Liver (tissue), 9 donors: Measurements from ENCODE around the gene ATP2A1. TPM values are rescaled to one million over a fixed set of nuclear protein-coding genes. Genes with fewer than 3 reads are reported as not detected.

ENCODE experiments used
- DNase-seq: peaks from one replicate; pipeline ENCODE4 v3.0.0-alpha.2; 2017; ENCODE audit warnings: low spot score
- H3K27ac ChIP-seq, 2 donors: one replicate each; pipeline ENCODE4 v1.7.0; 2013; ENCODE audit warnings: inconsistent platforms in 2 of 2, low read length in 2 of 2, control low read depth in 1 of 2, low read depth in 1 of 2, mild to moderate bottlenecking in 1 of 2
- H3K27me3 ChIP-seq, 4 donors: one replicate each; pipeline versions ENCODE4 v1.6.1 to v1.7.0; 2013; ENCODE audit warnings: low read length in 3 of 4, inconsistent platforms in 1 of 4, mild to moderate bottlenecking in 1 of 4, moderate library complexity in 1 of 4; ENCODE audit not compliant: control insufficient read depth in 4 of 4, insufficient read depth in 4 of 4
- H3K36me3 ChIP-seq, 4 donors: one replicate each; pipeline versions ENCODE4 v1.6.1 to v1.7.0; 2013; ENCODE audit warnings: low read length in 3 of 4, mild to moderate bottlenecking in 3 of 4, low read depth in 1 of 4, moderate library complexity in 1 of 4; ENCODE audit not compliant: control insufficient read depth in 4 of 4, insufficient read depth in 3 of 4
- H3K4me1 ChIP-seq, 4 donors: one replicate each; pipeline versions ENCODE4 v1.6.1 to v1.7.0; 2013; ENCODE audit warnings: low read length in 3 of 4, mild to moderate bottlenecking in 3 of 4, moderate library complexity in 1 of 4; ENCODE audit not compliant: control insufficient read depth in 4 of 4, insufficient read depth in 4 of 4
- H3K4me3 ChIP-seq, 3 donors: one replicate each; pipeline versions ENCODE4 v1.6.1 to v1.7.0; 2013; ENCODE audit warnings: low read length in 3 of 3, control low read depth in 1 of 3, low read depth in 1 of 3, mild to moderate bottlenecking in 1 of 3
- H3K9ac ChIP-seq, 2 donors: one replicate each; pipeline ENCODE4 v1.7.0; 2013; ENCODE audit warnings: low read length in 2 of 2, mild to moderate bottlenecking in 2 of 2, moderate library complexity in 2 of 2, control low read depth in 1 of 2, low read depth in 1 of 2
- H3K9me3 ChIP-seq, 4 donors: one replicate each; pipeline versions ENCODE4 v1.6.1 to v1.7.0; 2013; ENCODE audit warnings: low read length in 3 of 4; ENCODE audit not compliant: control insufficient read depth in 4 of 4
- EGR1 ChIP-seq, 2 donors: IDR thresholded peaks; 2 replicates each; pipeline ENCODE4 v1.6.1; 2016 to 2018; ENCODE audit warnings: antibody characterized with exemption in 2 of 2, low read depth in 2 of 2
- FOXA1 ChIP-seq: IDR thresholded peaks from 2 replicates; pipeline ENCODE4 v1.6.1; 2016; ENCODE audit warnings: antibody characterized with exemption
- FOXA2 ChIP-seq: IDR thresholded peaks from 2 replicates; pipeline ENCODE4 v1.6.1; 2016; ENCODE audit warnings: antibody characterized with exemption
- GABPA ChIP-seq, 2 donors: IDR thresholded peaks in 1 of 2; conservative IDR thresholded peaks in 1 of 2; 2 replicates each; pipeline ENCODE4 v1.6.1; 2016; ENCODE audit warnings: antibody characterized with exemption in 2 of 2, mild to moderate bottlenecking in 1 of 2, moderate library complexity in 1 of 2
- HNF4A ChIP-seq, 2 donors: conservative IDR thresholded peaks; 2 replicates each; pipeline ENCODE4 v1.6.1; 2016; ENCODE audit warnings: antibody characterized with exemption in 2 of 2, mild to moderate bottlenecking in 2 of 2
- HNF4G ChIP-seq: IDR thresholded peaks from 2 replicates; pipeline ENCODE4 v1.6.1; 2016; ENCODE audit warnings: antibody characterized with exemption
- JUND ChIP-seq, 2 donors: IDR thresholded peaks; 2 replicates each; pipeline ENCODE4 v1.6.1; 2016; ENCODE audit warnings: antibody characterized with exemption in 2 of 2
- NR2F2 ChIP-seq: IDR thresholded peaks from 2 replicates; pipeline ENCODE4 v1.6.1; 2016; ENCODE audit warnings: antibody characterized with exemption
- RAD21 ChIP-seq, 2 donors: IDR thresholded peaks; 2 replicates each; pipeline ENCODE4 v1.6.1; 2016; ENCODE audit warnings: antibody characterized with exemption in 2 of 2, mild to moderate bottlenecking in 2 of 2
- RXRA ChIP-seq, 2 donors: IDR thresholded peaks; 2 replicates each; pipeline ENCODE4 v1.6.1; 2017 to 2018; ENCODE audit warnings: antibody characterized with exemption in 2 of 2, mild to moderate bottlenecking in 1 of 2
- SP1 ChIP-seq: IDR thresholded peaks from 2 replicates; pipeline ENCODE4 v1.6.1; 2018; ENCODE audit warnings: antibody characterized with exemption, mild to moderate bottlenecking
- TAF1 ChIP-seq: conservative IDR thresholded peaks from 2 replicates; pipeline ENCODE4 v1.6.1; 2016; ENCODE audit warnings: antibody characterized with exemption, mild to moderate bottlenecking
- YY1 ChIP-seq: IDR thresholded peaks from 2 replicates; pipeline ENCODE4 v1.6.1; 2016; ENCODE audit warnings: antibody characterized with exemption, mild to moderate bottlenecking
- WGBS: extraction: QIAGEN DNeasy Blood & Tissue Kit; methylation state at CpG from one replicate; pipeline ENCODE4 v1.1.7; 2013; 5-methylcytosine and 5-hydroxymethylcytosine counted together
- polyA plus RNA-seq, 2 donors: library from polyadenylated mRNA; stranded (reverse) in 1 of 2; unstranded in 1 of 2; fragments of 200-250 nt in 1 of 2; fragments of >200 nt in 1 of 2; fragmentation: Nextera tagmentation in 1 of 2; extraction: Ambion mirVana in 1 of 2; gene quantifications; one replicate each; pipeline versions ENCODE4 v1.2.1 to v1.2.3, GENCODE V29; 2013 to 2015
- total RNA-seq, 2 donors: library from RNA; depleted of rRNA; stranded (reverse); fragments of >200 nt; gene quantifications; one replicate each; pipeline ENCODE4 v1.2.3, GENCODE V29; 2014
- TF ChIP-seq, protein P1 (sequence below): IDR thresholded peaks from 2 replicates; pipeline ENCODE4 v1.6.1; 2016; ENCODE audit warnings: antibody characterized with exemption
- TF ChIP-seq, protein P2 (sequence below): IDR thresholded peaks from 2 replicates; pipeline ENCODE4 v1.6.1; 2016; ENCODE audit warnings: antibody characterized with exemption
- TF ChIP-seq, protein P3 (sequence below): fragments of 150-350 bp; IDR thresholded peaks from 2 replicates; pipeline ENCODE4 v1.5.1; 2017; ENCODE audit warnings: improper control_type of control experiment, low read depth, low read length; ENCODE audit not compliant: missing input control
- TF ChIP-seq, protein P4 (sequence below): IDR thresholded peaks from 2 replicates; pipeline ENCODE4 v1.6.1; 2016; ENCODE audit warnings: antibody characterized with exemption
- TF ChIP-seq, protein P5 (sequence below): IDR thresholded peaks from 2 replicates; pipeline ENCODE4 v1.6.1; 2016; ENCODE audit warnings: antibody characterized with exemption, mild to moderate bottlenecking
- donor health status: healthy.
- donor health status: healthy.
- donor health status: healthy.
- donor health status: healthy.
- donor health status: healthy.

The ATP2A1 gene
- total and polyA plus RNA-seq, 4 donors = 0.07 to 0.23 (median 0.13) TPM

DNA sequence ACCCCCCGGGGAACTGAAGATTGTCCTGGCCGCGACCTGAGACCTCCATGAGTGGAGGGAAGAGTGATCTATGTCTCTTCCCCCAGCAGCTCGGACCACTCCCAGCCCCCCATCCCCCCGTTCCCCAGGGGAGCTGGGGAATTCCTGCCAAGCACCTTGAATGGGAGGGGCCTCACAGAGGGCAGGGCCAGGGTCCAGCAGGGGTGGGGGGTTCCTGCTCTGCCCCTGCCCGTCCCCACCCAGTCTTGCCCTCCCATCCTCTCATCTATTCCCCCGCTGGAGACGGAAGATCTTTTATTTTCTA, 41.6 kb upstream of the ATP2A1 start:
- no peak for DNase-seq
- Histone ChIP-seq H3K4me1 (no peaks in the 10 kb centered on the region), H3K27ac (no peak overlapping the region), H3K9ac (no peak overlapping the region), H3K4me3 (no peak overlapping the region), H3K36me3 (peaks cover 37 to 61% (median 42%) of the 10 kb centered on the region in 4 donors), H3K27me3 (no peaks in the 10 kb centered on the region), H3K9me3 (no peaks in the 10 kb centered on the region)
- WGBS = 92% methylated on average over 8 of the region's 8 CpGs
- TF ChIP-seq HNF4A (conservative IDR thresholded peaks at IDR 0.05) = no peak
- TF ChIP-seq FOXA2 = no peak
- TF ChIP-seq SP1 = no peak
- TF ChIP-seq EGR1 (IDR thresholded peaks at IDR 0.05; ENCODE audit: low read depth in 2 of 2) = no peak
- no peak for TF ChIP-seq RXRA (IDR thresholded peaks at IDR 0.05)
- TF ChIP-seq, protein P1, sequence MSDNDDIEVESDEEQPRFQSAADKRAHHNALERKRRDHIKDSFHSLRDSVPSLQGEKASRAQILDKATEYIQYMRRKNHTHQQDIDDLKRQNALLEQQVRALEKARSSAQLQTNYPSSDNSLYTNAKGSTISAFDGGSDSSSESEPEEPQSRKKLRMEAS = no peak
- TF ChIP-seq JUND (IDR thresholded peaks at IDR 0.05) = no peak
- no peak for TF ChIP-seq TAF1
- no peak for TF ChIP-seq NR2F2
- TF ChIP-seq YY1 = no peak
- no peak for TF ChIP-seq HNF4G
- no peak for TF ChIP-seq GABPA (IDR thresholded peaks at IDR 0.05 in 1 of 2, conservative IDR thresholded peaks at IDR 0.05 in 1 of 2)
- TF ChIP-seq, protein P2, sequence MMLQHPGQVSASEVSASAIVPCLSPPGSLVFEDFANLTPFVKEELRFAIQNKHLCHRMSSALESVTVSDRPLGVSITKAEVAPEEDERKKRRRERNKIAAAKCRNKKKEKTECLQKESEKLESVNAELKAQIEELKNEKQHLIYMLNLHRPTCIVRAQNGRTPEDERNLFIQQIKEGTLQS = no peak
- TF ChIP-seq, protein P3, sequence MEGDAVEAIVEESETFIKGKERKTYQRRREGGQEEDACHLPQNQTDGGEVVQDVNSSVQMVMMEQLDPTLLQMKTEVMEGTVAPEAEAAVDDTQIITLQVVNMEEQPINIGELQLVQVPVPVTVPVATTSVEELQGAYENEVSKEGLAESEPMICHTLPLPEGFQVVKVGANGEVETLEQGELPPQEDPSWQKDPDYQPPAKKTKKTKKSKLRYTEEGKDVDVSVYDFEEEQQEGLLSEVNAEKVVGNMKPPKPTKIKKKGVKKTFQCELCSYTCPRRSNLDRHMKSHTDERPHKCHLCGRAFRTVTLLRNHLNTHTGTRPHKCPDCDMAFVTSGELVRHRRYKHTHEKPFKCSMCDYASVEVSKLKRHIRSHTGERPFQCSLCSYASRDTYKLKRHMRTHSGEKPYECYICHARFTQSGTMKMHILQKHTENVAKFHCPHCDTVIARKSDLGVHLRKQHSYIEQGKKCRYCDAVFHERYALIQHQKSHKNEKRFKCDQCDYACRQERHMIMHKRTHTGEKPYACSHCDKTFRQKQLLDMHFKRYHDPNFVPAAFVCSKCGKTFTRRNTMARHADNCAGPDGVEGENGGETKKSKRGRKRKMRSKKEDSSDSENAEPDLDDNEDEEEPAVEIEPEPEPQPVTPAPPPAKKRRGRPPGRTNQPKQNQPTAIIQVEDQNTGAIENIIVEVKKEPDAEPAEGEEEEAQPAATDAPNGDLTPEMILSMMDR = no peak
- TF ChIP-seq RAD21 (IDR thresholded peaks at IDR 0.05) = no peak
- TF ChIP-seq, protein P4, sequence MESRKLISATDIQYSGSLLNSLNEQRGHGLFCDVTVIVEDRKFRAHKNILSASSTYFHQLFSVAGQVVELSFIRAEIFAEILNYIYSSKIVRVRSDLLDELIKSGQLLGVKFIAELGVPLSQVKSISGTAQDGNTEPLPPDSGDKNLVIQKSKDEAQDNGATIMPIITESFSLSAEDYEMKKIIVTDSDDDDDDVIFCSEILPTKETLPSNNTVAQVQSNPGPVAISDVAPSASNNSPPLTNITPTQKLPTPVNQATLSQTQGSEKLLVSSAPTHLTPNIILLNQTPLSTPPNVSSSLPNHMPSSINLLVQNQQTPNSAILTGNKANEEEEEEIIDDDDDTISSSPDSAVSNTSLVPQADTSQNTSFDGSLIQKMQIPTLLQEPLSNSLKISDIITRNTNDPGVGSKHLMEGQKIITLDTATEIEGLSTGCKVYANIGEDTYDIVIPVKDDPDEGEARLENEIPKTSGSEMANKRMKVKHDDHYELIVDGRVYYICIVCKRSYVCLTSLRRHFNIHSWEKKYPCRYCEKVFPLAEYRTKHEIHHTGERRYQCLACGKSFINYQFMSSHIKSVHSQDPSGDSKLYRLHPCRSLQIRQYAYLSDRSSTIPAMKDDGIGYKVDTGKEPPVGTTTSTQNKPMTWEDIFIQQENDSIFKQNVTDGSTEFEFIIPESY = no peak
- no peak for TF ChIP-seq FOXA1
- TF ChIP-seq, protein P5, sequence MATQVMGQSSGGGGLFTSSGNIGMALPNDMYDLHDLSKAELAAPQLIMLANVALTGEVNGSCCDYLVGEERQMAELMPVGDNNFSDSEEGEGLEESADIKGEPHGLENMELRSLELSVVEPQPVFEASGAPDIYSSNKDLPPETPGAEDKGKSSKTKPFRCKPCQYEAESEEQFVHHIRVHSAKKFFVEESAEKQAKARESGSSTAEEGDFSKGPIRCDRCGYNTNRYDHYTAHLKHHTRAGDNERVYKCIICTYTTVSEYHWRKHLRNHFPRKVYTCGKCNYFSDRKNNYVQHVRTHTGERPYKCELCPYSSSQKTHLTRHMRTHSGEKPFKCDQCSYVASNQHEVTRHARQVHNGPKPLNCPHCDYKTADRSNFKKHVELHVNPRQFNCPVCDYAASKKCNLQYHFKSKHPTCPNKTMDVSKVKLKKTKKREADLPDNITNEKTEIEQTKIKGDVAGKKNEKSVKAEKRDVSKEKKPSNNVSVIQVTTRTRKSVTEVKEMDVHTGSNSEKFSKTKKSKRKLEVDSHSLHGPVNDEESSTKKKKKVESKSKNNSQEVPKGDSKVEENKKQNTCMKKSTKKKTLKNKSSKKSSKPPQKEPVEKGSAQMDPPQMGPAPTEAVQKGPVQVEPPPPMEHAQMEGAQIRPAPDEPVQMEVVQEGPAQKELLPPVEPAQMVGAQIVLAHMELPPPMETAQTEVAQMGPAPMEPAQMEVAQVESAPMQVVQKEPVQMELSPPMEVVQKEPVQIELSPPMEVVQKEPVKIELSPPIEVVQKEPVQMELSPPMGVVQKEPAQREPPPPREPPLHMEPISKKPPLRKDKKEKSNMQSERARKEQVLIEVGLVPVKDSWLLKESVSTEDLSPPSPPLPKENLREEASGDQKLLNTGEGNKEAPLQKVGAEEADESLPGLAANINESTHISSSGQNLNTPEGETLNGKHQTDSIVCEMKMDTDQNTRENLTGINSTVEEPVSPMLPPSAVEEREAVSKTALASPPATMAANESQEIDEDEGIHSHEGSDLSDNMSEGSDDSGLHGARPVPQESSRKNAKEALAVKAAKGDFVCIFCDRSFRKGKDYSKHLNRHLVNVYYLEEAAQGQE = no peak
